RWPE1 (cell line): Measurements from ENCODE around the gene RNMT.

Source experiments
- CTCF ChIA-PET: fragments of 350-600 bp; sonication (Branson Sonifier 250); formaldehyde crosslinking; extraction: SDS; loops from one replicate; lab custom pipeline; 2021; lab: Yijun Ruan, JAX
- POLR2A ChIA-PET: fragments of 400-600 bp; formaldehyde crosslinking; extraction: SDS; loops from one replicate; lab custom pipeline; 2020; ENCODE audit warnings: antibody characterized with exemption; ENCODE audit not compliant: low non-redundant PET; lab: Yijun Ruan, JAX
- DNase-seq: peaks from one replicate; pipeline ENCODE4 v3.0.0; 2012; ENCODE audit warnings: low spot score
- H3K27ac ChIP-seq: fragments of 450-650 bp; 2 replicates; pipeline ENCODE4 v1.5.1; 2017
- CTCF ChIP-seq: fragments of 450-650 bp; conservative IDR thresholded peaks from 2 replicates; pipeline ENCODE4 v1.5.1; 2017; ENCODE audit warnings: low read depth, mild to moderate bottlenecking

Gene RNMT

GRCh38 chr18:13808294-13809042, 82.0 kb downstream of the RNMT start:
- H3K27ac ChIP-seq = no peak overlapping the region
- DNase-seq = no peak
- CTCF ChIA-PET = interaction anchor here (0.6 kb wide), 2 partner anchors 118 to 154 kb away, joined by 3 to 4 read pairs; no protein-coding TSS in a partner anchor
- POLR2A ChIA-PET = no interaction called here
- TF ChIP-seq CTCF = no peak

- no peak overlapping the region for H3K27ac ChIP-seq
- POLR2A ChIA-PET = no interaction called here
- no peak for TF ChIP-seq CTCF
- CTCF ChIA-PET = interaction anchor here (0.6 kb wide), 2 partner anchors 118 to 155 kb away, joined by 3 to 4 read pairs; no protein-coding TSS in a partner anchor
- DNase-seq = no peak
Measured at GRCh38 chr18:13809043-13809430, 82.6 kb downstream of the RNMT start.

- POLR2A ChIA-PET = no interaction called here
- H3K27ac ChIP-seq = no peak overlapping the region
- CTCF ChIA-PET = no interaction called here
- no peak for TF ChIP-seq CTCF
- no peak for DNase-seq
Measured at GRCh38 chr18:13809531-13810255, 83.2 kb downstream of the RNMT start.

- no peak for TF ChIP-seq CTCF
- no peak overlapping the region for H3K27ac ChIP-seq
- CTCF ChIA-PET = interaction anchor here (0.6 kb wide), 1 partner anchor 131 kb away, joined by 3 read pairs; no protein-coding TSS in a partner anchor
- DNase-seq = no peak
- POLR2A ChIA-PET = no interaction called here
Measured at GRCh38 chr18:13810950-13811485, 84.5 kb downstream of the RNMT start.

- TF ChIP-seq CTCF = no peak
- no peak for DNase-seq
- CTCF ChIA-PET = interaction anchor here (0.6 to 2.1 kb wide), 5 partner anchors 8 to 604 kb away, joined by 3 to 8 read pairs (median 3); no protein-coding TSS in a partner anchor
- H3K27ac ChIP-seq = no peak overlapping the region
- POLR2A ChIA-PET = no interaction called here
Measured at GRCh38 chr18:13811993-13812392, 85.5 kb downstream of the RNMT start.

- peak; percentile 81 for DNase-seq
- ChIA-PET CTCF (interaction anchor here (0.5 to 2.1 kb wide), 12 partner anchors 10 to 594 kb away, joined by 3 to 8 read pairs (median 4); partner anchors contain the start of gene MC5R), POLR2A (no interaction called here)
- peak; percentile 89 for TF ChIP-seq CTCF
- no peak overlapping the region for H3K27ac ChIP-seq
Measured at GRCh38 chr18:13813271-13813849, 86.9 kb downstream of the RNMT start.
